Erythroblast (primary cell): ENCODE results near the gene POT1.

Experiments used
- GATA1 ChIP-seq: IDR thresholded peaks from 2 replicates; pipeline ENCODE4 v1.6.1; 2011; ENCODE audit warnings: low read depth, mild to moderate bottlenecking, control low read depth, low read length, moderate library complexity
- POLR2A ChIP-seq: IDR thresholded peaks from 2 replicates; pipeline ENCODE4 v1.6.1; 2011; ENCODE audit warnings: mild to moderate bottlenecking, low read length

- TF ChIP-seq POLR2A (no peak), GATA1 (no peak)
These were observed 73.2 kb downstream of the POT1 start for GRCh38 chr7:124856299-124856888.
